ENCODE measurements around the gene FASTKD2. TPM values are rescaled to one million over a fixed set of nuclear protein-coding genes. Genes with fewer than 3 reads are reported as not detected.
A peak's percentile ranks its signal among the peaks of the same experiment; 100 is the strongest.
"Not testable (repeated sequence)": the region's sequence is repeated elsewhere in the genome, so short reads cannot be mapped to it uniquely, and the experiment has no call there.

Gene FASTKD2
- total RNA-seq, 1 experiment from 2014 or later: 52.5 TPM

DNA sequence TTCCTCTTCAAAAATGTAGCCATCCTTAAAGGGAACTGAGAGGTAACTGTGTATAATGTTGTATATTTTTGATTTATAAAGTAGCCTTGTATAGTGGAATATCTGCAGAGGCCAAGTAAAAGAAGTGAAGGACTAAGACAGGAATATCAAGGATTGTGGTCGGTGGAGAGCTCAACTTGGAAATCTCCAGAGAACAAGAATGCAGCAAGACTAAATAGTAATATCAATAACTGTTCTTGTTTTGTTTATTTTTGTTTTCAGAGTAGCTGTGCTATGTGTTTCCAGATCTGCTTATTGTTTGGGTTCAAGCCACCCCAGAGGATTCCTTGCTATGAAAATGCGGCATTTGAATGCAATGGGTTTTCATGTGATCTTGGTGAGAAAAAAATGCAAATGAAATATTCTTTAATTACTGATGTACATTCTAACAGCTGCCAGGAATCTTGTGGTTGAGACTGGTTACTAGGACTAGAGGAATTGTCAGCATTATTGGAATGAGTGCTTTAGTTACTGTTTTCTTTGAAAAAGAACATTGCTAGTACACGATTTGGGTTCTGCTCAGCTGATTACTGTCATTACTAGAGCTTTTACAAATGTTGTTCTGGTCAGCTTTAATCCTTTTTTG lies 25.0 kb downstream of the FASTKD2 start:
- DNase-seq (ENCODE audit: low read depth): peak; percentile 5

DNA sequence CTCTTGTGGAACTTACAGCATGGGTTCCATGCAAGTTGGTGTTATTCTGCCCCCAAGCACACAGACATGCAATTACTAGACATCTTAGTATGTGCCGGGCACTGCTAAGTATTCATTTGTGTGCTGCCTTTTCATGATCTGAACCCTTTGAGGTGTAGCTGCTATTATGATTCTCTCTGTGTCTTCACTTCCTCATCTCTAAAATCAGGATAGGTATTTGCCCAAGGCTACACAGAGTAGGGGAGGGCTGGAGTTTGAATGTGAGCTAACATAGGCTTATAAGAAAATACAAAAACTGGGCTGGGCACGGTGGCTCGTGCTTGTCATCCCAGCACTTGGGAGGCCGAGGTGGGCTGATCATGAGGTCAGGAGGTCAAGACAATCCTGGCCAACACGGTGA lies 27.2 kb downstream of the FASTKD2 start:
- no peak for DNase-seq (ENCODE audit: low read depth)

DNA sequence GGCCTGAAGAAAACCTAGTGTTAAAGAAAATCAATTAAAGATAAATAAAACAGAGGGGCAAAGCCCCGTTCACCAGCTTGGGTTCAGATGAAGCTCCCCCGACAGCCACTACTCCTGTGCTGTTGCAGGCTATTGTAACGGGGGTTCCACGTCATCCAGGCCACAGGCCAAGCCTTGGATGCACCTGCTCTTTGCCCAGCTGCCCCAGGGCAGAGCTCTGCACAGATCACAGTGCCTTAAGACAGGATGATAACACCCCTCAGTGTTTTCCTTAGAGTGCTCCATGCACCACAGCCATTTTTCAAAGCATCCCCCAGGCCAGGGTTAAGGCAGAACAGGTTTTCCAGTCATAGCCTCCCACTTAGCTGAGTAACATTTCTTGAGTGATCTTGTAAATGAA lies 32.0 kb downstream of the FASTKD2 start:
- no peak for DNase-seq (ENCODE audit: low read depth)

DNA sequence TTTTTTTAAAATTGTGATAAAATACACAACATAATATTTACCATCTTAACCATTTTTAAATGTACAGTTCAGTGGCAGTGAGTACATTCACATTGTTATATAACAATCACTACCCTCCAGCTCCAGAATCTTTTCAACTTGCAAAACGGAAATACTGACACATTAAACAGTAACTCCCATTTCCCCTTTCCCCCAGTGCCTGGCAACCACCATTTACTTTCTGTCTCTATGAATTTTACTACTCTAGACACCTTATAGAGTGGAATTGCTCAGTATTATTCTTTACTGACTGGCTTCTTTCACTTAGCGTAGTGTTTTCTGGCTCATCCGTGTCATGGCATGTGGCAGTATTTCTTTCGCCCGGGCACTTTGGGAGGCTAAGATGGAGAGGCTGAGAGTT lies 32.6 kb downstream of the FASTKD2 start:
- DNase-seq (ENCODE audit: low read depth): no peak

DNA sequence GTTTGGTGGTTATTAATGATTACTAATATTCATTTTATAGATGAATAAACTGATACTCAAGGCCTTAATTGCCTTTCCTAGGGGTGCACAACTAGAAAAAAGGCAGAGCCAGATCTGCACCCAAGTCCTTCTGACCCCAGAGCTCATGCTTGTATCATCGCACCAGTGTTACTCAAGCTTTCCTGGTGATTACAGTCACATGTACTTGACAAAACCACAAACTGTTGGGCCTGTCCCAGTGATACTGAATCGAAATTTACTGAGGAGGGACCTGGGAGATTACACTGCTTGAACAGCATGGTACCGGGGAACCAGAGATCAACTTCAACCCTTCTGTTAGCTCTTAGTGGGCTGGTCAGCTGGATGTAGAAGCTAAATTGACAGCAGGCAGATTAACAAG lies 33.7 kb downstream of the FASTKD2 start:
- DNase-seq (ENCODE audit: low read depth): peak; percentile 29

DNA sequence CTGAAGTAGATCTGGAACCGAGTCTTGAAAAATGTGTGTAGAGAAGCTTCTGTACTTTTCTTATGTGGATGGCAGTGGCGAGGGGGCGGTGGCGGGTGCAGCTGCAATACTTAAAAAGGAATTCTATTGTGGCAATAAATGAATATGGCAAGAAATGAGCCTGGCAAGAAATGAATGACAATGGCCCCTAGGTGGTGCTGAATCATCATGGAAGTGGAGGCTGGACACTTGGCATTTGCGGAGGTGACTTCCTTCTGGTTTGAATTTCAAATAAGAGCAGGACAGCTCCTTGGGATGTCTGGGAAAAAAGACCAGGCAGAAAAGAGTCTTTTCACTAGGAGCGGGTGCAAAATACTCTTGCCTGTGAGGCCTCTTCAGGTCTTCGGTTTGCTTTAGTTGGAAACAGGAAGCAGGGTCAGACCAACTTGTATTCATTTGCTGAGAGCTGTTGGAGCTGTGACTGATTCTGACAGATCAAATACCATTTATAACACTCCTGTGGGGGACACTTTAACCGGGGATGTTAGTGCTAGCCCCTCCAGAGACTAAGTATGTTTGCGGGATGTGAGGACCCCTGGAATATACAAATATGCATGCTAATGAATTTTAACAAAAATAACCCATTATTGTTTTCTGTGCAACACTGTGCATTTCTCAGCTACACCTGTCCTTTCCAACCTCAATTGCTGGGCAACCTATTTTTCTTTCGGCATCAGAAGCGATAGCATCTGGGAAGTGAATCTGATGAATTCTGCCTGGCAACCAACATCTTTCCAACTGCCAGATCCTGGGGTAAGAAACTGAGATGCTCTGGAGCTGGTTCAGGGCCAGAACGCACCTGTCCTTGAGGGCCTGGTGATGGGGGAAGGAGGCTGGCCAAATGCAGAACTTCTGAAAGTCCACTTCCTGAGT lies 35.4 kb downstream of the FASTKD2 start:
- peak; percentile 70 for DNase-seq (ENCODE audit: low read depth)

DNA sequence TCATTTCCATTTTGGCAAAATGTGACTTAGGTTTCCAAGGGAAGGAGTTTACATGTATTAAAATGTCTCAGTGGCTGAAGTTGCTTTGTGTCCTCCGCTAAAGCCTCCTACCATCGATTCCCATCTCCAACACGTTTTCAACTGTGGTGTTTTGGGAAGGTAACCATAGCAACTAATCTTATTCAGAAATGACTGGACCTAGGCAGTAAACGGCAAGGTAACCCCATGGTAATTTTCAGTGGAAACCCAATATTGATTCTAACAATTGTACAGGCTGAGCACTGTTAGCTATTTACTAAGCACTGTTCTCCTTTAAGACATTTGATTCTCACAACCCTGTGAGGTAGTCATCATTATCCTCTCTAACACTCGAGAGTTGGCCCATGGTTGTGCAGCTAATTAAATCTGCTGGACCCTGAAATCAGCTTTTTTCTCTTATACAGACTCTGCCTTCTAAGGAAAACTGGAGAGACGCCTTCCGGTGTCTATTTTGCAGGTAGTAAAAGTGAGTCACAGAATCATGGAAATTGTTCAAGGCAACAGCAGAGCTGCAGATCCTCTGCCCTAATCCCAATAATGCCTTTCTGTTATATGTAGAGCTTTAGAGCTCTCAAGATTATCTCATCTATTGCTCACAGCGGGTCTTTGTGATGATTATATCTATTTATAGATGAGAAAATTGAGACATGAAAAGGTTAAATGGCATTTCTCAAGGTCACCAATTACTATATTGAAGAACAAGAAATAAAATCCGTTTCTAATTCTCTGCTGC lies 36.2 kb downstream of the FASTKD2 start:
- DNase-seq (ENCODE audit: low read depth): no peak

DNA sequence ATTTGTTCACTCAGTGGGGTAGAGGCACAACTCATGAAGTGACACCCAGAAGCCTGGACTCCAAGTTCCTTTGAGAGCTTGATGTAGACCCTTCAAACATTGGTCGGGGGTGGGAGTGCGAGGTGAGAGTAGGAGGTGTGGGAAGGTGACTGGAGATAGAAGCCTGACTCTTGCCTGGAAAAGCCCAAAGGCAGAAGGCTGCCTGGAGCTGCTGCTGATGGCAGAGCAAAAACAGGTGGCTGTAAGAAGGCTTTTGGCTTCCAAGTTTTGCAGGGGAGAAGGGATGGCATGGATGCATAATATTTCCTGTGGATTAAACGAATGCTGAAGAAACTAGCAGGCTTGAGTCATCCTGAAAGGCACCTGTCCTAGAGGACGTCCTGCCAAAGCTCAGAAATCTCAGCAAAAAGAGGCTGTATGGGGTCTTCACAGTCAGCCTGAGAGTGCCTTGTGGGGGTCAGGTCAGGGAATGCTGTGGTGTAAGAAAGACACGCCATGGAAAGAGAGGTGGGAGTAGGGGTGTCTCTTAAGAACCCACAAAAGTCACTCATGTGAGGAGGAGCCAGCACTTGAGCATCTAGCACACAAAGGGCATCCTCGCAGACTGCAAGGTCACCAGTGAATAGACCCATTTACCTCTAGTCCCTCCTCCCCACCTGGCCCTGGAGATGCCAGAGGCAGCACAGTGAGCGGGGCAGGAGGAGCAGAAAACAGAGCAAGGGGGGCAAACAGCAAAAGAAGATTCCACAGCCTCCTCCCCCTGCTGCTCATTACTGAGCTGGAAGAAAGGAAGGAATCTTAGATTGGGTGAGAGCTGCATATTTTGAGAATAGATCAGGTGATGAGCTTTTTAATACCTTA lies 37.5 kb downstream of the FASTKD2 start:
- no peak for DNase-seq (ENCODE audit: low read depth)

DNA sequence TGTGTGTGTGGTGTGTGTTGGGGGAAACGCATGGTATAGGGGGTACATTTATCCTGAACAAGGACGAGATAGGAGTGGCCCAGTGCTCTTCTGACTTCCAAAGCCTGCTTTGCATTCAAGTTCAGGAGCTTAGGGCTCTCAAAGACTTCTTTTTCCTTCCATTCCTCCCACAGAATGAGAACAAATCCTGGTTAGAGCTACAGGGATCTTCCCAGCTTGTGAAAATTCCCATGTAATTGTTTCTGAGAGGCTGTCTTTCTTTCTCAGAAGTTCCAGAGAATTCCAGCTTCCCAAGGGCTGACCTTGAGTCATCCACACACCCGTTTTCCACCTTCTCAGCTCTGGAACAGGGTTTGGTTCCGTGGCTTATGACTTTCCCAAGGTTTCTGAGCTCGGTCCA lies 38.9 kb downstream of the FASTKD2 start:
- DNase-seq (ENCODE audit: low read depth): peak; percentile 11

DNA sequence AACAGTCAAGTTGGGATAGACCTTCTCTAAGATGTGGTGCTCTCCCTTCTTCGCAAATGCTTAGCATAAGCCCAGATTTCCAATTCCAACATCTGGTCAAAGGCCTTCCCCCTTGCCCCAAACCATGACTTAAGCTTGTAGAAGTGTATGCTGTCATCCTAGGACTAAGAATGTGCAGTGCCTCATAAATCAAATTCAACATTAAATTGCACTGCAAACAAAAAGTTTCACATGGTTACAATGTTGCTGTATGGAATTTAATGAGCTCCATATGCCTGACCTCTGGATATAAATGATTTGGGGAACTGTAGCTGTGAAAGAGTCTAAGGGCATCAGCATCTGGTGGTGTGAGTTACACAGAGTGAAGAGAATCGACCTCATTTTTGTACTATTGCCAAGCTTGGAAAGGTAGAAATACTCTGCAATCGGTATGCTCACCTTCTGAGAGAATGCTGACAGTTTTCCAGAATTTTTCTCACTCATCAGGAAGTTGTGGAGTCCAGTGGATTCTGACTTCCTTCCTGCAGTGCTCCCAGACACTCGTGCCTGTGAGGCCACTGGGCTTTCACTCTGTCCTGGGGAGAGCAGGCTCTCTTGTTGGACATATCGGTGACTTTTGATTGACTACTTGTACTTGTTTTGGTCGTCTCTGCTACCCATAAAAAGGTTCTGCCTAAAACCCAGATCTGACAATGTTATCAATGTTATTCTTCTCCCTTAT lies 40.6 kb downstream of the FASTKD2 start:
- no peak for DNase-seq (ENCODE audit: low read depth)

DNA sequence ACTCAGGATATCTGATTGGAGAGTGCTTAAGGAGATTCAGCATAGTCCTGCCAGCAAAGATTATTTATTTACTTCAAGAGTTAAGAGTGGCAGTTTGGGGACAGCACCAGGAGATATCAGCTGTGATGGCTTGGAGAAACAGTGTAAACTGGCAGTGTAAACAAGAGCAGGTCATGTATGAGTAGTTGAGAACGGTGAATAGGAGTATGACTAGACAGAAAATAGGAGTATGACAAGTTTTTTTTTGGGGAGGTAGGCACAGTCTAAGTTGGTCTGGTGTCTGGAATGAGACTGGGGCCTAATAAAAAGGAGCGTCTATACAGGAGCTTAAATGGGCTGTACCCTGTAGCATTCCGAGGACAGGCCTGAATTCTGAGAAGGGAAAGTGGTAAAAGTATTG lies 42.2 kb downstream of the FASTKD2 start:
- not testable (repeated sequence) for DNase-seq (ENCODE audit: low read depth)

DNA sequence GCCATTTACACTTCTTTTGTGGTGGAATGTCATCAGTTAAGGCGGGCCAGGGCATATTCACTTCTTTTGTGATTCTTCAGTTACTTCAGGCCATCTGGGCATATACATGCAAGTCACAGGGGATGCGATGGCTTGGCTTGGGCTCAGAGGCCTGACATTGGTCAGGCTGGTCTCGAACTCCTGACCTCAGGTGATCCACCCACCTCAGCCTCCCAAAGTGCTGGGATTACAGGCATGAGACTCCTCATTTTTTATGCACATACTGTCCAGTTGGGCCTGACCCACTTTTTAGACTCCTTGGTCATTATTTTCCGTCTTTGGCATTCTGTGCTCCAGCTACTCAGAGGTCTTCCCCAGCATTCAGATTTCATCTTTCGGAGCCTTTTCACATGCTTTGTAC lies 47.1 kb downstream of the FASTKD2 start:
- not testable (repeated sequence) for DNase-seq (ENCODE audit: low read depth)

DNA sequence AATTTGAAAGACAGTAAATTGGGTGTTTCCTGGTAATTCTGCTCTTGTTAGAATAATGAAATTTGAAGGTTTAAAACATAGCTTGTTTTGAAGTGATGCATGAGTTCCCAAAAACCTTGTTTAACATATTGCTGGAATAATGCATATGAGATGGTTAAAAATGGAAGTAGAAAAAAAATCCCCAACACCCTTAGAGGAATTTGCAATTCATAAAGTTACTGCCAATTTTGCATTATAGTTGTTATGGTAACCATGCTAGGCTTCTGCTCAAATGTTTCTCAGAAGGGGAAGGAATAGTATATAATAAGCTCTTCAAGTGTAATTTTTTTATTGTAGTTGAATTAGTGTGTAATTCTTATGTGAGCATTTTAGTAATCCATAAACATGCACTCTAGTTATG lies 49.1 kb downstream of the FASTKD2 start:
- no peak for DNase-seq (ENCODE audit: low read depth)

DNA sequence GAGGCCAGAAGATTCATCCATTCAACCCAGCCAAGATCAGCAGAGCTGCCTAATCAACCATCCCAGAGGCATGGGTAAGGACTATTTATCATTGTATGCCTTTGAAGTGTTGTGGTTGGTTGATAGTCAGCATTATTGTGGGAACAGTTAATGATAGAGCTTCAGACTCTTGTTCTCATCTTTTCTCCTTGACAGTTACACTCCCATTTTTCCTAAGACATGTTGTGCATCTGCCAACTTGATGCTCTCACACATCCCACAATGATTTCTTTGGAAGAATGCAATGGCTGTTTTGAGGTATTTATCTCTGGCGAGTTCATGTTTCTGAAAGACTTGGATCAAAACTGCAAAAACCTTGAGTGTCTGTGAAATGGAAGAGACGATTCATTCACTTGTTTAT lies 55.4 kb downstream of the FASTKD2 start:
- no peak for DNase-seq (ENCODE audit: low read depth)

DNA sequence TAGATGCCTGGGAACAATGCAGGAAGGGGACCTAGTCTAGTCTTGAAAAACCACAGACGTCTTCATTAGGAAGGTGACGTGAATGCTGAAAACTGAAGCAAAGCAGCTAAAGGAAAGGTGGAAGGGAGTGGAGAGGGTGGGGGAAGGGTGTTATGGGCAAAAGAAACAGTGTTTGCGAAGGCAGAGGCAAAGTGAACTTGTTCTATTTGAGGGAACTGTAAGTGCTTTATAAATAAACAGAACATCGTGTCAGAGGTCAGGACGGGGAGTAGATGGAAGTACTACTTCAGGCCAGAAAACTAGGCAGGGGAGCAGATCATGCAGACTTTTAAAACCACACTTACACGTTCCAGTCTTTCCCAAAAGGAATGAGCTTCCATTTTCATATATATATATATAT lies 57.8 kb downstream of the FASTKD2 start:
- DNase-seq (ENCODE audit: low read depth): no peak

DNA sequence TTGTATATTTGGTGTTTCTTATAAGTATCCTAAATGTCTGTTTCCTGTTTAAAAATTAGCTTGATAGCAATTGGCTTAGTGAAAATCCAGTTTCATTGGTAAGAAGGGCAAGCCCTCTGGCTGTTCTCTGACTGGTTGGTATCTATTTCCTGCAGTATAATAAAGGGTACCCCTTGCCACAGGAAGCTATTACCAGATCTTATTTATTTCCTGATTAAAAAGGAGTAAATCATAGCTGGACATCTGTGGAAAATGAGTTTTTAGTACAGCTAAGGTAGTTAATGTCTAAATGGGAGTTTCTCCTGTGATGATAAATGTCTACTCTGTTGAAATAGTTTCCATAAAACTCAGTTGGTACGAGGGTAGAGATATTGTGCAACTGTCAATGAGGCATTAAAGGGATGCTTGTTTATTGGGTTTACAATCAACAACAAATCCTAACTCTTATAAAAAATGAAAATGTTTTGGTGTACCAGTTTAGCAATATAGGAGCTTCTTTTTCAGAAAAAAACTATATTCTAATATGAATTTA lies 58.7 kb downstream of the FASTKD2 start:
- DNase-seq (ENCODE audit: low read depth): no peak

DNA sequence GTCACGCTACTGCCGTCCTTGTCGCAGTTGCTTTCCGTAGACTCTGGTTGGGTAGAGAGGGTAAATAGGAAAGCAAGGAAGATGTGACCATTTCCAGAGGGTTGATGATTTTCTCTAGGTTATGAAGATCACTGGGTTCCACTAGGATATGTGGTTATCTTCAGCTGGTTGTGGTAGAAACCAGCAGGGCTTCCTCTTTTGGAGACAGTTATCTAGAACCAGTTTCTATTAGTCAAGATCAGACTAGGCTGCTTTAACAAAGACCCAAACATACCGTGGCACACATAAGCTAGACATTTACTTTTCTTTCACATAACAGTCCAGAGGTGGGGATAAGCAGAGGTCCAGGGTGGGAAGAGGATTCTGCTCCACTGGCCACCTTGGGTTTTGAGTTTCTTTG lies 59.6 kb downstream of the FASTKD2 start:
- DNase-seq (ENCODE audit: low read depth): no peak

DNA sequence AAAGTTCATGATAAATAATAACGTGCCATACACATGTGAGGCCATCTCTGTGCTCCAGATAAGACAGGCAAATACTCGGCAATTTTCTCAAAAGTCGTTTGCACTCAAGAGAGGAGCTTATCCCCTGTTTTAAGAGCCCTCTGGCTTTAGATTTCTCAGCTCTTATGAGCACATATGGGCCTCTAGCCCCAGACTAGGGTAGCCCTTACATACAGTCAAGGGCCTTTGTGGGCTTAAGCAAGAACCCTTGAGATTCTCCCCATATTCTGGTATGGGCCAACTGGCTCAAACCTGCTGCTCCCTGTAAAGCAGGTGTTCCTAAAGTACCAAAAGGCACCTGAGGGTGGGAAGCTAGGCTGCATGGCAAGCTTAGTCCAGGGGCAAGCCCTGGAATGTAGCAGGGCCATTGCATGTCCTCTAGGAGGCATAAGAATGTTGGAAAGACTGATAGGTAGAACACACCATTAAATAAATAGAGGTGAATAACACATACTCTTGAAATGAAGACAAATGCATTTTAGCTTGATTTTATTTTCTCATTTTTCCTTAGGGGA lies 66.1 kb downstream of the FASTKD2 start:
- DNase-seq (ENCODE audit: low read depth): no peak

DNA sequence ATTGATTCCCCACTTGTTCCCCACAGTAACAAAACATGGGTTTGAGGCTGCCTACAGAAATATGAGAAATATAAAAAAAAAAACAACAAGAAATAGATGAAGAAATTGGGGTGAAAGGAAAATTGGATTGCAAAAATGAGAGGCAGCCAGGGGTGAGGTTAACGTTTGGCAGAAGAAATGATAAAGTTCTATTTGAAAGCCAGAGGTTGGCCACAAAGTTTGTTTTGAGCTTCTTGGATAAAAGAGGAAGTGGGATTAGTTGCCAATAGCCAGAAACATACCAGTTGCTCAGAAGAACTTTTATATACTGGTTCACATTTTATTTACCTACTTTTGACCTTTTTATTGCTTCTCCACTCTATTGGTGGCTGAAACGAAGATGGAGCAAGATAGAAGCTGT lies 67.5 kb downstream of the FASTKD2 start:
- DNase-seq (ENCODE audit: low read depth): no peak

DNA sequence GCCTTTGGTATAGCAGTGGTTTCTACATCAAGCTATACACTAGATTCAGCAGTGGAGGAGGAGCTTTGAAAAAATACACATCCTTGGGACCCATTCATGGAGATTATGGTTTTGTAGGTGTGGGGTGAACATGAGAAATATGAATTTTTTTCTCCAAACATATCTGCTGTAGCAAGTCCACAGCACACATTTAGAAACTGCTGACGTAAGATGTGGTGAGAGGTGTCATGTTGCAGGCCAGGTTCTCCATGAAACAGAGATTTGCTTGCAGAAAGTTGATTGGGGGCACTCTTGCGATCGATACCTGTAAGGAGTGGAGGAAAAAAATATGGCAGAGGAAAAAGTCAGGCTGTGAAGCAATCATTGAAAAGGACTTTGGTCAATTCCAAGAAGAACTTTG lies 67.9 kb downstream of the FASTKD2 start:
- no peak for DNase-seq (ENCODE audit: low read depth)
